Measurements from ENCODE around the gene RFFL.

DNA sequence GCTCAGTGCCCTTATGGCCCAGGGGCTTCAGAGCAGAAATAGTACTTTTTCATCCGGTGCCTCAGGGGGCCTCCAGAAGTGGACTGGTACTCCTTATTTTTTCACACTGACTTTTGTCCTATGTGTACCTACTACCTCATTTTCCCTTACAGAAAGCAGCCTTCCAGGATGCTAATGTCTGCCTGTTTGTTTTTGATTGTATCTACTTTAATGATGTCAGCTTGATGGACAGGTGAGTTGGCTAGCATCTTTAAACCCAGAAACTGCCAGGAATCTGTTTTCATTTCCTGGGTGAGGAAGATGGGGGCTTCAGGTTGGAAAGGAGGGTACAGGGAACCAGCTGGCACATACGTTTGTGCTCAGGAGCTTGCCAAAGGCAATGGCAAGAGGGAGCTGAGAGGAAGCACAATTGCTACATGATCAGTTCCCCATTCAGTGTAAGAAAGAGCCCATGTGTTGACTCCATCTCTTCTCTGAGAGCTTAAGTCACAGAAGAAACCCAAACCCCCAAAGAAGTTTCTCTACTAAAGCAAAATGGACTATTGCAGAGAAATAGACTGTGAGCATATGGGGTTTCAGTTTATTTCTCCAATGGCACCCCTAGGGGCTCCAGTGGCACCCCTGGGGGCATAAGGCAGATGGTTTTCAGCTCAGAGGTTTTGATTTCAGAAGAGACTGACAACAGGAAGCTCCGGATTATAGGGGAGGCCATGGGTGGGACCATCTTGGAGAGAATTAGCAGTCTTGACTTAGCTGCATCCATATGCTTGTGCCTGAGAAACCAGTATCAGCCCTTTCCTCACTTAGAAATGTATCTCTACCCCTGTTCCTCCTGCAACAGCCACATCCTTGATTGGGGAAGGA, 66.9 kb downstream of the RFFL start:
- no peak for TF ChIP-seq POLR2AphosphoS5 (IDR thresholded peaks at IDR 0.05; ENCODE audit: low read depth, low read length)
- TF ChIP-seq, protein P1, sequence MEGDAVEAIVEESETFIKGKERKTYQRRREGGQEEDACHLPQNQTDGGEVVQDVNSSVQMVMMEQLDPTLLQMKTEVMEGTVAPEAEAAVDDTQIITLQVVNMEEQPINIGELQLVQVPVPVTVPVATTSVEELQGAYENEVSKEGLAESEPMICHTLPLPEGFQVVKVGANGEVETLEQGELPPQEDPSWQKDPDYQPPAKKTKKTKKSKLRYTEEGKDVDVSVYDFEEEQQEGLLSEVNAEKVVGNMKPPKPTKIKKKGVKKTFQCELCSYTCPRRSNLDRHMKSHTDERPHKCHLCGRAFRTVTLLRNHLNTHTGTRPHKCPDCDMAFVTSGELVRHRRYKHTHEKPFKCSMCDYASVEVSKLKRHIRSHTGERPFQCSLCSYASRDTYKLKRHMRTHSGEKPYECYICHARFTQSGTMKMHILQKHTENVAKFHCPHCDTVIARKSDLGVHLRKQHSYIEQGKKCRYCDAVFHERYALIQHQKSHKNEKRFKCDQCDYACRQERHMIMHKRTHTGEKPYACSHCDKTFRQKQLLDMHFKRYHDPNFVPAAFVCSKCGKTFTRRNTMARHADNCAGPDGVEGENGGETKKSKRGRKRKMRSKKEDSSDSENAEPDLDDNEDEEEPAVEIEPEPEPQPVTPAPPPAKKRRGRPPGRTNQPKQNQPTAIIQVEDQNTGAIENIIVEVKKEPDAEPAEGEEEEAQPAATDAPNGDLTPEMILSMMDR (IDR thresholded peaks at IDR 0.05 in 2 of 3, conservative IDR thresholded peaks at IDR 0.05 in 1 of 3; ENCODE audit: borderline replicate concordance in 1 of 3, insufficient read depth in 1 of 3, low read depth in 2 of 3, low read length in 2 of 3) = no peak
- no peak for TF ChIP-seq POLR2A (IDR thresholded peaks at IDR 0.05; ENCODE audit: borderline replicate concordance, extremely low read depth, insufficient read depth, insufficient read length)
- TF ChIP-seq, protein P2, sequence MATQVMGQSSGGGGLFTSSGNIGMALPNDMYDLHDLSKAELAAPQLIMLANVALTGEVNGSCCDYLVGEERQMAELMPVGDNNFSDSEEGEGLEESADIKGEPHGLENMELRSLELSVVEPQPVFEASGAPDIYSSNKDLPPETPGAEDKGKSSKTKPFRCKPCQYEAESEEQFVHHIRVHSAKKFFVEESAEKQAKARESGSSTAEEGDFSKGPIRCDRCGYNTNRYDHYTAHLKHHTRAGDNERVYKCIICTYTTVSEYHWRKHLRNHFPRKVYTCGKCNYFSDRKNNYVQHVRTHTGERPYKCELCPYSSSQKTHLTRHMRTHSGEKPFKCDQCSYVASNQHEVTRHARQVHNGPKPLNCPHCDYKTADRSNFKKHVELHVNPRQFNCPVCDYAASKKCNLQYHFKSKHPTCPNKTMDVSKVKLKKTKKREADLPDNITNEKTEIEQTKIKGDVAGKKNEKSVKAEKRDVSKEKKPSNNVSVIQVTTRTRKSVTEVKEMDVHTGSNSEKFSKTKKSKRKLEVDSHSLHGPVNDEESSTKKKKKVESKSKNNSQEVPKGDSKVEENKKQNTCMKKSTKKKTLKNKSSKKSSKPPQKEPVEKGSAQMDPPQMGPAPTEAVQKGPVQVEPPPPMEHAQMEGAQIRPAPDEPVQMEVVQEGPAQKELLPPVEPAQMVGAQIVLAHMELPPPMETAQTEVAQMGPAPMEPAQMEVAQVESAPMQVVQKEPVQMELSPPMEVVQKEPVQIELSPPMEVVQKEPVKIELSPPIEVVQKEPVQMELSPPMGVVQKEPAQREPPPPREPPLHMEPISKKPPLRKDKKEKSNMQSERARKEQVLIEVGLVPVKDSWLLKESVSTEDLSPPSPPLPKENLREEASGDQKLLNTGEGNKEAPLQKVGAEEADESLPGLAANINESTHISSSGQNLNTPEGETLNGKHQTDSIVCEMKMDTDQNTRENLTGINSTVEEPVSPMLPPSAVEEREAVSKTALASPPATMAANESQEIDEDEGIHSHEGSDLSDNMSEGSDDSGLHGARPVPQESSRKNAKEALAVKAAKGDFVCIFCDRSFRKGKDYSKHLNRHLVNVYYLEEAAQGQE (IDR thresholded peaks at IDR 0.05; ENCODE audit: low read depth) = no peak
- TF ChIP-seq EZH2 (IDR thresholded peaks at IDR 0.05) = no peak
- TF ChIP-seq FOSL1 (IDR thresholded peaks at IDR 0.05; ENCODE audit: low read depth) = no peak
- TF ChIP-seq CEBPB (IDR thresholded peaks at IDR 0.05; ENCODE audit: low read depth) = no peak

Measured in HCT116 (cell line).